GM03348 (cell line): ENCODE results near the gene GLYAT.
"Not testable (repeated sequence)": the region's sequence is repeated elsewhere in the genome, so short reads cannot be mapped to it uniquely, and the experiment has no call there.

Experiments
- DNase-seq: peaks from one replicate; pipeline ENCODE4 v3.0.0; 2012; ENCODE audit warnings: low spot score

GLYAT gene

DNA sequence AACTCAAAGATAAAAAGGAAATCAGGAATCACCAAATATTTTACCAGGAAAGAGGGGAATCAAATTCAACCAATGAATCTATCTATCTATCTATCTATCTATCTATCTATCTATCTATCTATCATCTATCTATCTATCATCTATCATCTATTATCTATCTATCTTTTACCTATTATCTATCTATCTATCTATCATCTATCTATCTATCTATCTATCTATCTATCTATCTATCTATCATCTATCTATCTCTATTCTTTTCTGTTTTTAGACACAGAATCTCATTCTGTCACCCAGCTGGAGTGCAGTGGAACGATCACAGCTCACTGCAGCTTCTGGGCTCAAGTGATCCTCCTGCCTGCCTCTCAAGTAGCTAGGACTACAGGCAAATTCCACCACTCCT, 54.2 kb downstream of the GLYAT start:
- not testable (repeated sequence) for DNase-seq

DNA sequence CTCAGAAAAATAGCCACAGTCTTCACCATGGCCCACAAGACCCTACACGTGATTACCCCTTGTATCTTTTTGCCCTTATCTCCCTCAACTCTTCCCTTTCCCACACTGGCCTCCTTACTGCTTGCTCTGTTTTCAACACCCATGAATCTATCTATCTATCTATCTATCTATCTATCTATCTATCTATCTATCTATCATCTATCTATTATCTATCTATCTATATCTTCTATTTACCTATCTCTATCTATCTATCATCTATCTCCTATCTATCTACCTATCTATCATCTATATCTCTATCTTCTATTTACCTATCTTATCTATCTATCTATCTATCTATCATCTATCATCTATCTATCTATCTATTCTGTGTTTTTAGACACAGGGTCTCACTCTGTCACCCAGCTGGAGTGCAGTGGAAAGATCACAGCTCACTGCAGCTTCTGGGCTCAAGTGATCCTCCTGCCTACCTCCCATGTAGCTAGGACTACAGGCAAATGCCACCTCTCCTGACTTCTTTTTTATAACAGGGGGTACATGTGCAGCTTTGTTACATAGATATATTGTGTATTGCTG, 55.1 kb downstream of the GLYAT start:
- no peak for DNase-seq

DNA sequence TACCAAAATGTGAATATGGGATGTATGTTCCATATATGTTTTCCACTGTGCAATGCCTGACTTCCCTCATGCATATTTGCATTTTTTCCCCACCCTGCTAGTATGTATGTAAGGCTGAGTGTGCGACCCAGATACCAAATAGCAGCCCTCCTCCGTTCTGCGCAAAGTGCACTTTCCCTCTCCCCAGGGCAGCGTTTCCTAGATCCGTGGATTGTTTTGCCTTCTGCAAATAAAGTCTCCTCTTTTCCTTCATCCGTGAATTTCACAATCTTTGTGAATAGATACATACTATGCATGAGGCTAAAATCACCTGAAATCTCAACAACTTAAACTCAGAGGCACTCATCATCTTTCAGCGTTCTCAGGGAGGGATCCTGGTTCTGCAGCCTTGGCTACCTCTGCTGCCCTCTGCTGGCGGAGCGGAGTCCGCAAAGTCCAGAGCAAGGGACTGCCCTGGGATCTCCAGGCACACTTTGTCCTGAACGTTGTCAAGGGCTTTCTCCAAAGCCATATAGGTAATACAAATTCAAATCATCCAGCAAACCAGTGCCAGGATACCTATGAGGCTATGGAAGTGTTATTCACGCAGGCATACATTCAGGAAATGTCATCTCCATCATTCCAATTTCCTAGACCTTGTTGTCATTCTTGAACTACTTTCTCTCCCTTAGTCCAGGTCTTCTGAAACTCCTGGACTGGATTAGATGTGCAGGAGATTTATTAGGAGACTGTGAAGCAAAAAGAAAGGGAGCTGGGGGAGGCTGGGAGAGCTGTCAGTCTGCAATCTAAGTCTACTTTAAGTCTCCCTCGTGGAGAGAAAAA, 56.2 kb downstream of the GLYAT start:
- peak; percentile 91 for DNase-seq

DNA sequence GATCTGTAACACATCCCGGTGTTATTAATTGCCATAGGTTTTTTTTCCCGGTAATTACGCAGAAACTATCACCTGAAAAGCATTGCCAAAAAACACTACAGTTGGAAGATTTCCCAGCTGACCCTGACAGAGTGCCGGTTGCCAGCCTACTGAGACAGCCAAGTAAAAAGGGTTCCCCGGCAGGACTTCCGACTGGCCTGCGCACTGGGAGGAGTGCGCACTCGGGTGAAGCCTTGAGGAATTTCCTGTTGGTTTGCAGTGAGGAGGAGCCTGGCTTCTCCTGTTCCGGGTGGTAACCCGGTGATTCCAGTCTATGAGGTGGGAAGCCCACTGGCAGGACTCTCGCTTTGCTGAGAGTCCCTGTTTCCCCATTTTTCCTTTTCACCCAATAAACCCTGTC, 57.1 kb downstream of the GLYAT start:
- DNase-seq, result no peak

GRCh38 chr11:58671983-58672633, 59.6 kb downstream of the GLYAT start:
- no peak for DNase-seq

DNA sequence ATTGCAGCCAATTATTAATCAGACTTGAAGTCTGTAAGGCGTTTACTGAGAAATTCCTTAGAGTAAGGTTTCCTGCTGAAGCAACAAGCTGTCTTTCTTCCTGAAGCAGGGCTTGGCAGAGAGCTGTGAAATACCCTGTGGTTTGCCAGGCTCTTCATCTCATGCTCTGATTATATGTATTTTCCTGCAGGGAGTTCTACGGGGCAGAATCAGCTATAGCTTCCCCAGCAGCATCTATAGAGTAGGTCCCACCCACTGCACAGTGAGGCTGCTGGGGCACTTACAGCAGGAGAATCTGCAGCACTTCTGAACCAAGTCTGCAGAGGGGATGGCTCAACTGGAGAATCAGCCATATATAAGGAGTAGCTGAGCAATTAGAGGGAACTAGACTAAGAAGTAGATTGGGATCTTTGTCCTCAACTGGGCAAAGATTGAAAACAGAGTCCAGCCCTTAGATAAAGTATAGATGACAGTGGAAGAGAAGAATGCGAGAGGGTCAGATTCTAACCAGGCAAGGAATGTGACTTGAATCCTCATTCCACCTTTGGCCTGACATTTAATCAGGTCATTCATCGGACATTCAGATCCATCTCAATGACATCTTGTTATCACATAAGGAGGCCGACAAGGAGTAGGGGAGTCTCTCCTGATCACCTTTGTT, 71.7 kb downstream of the GLYAT start:
- DNase-seq, result no peak

GRCh38 chr11:58659404-58659803, 72.3 kb downstream of the GLYAT start:
- DNase-seq, result no peak
